ENCODE measurements around the gene PLCL2.

Gene PLCL2

GRCh38 chr3:17090280-17090983 is 205.7 kb downstream of the PLCL2 start:
- Histone ChIP-seq H3K9ac (ENCODE audit: low read length) (no peak overlapping the region), H3K27ac (ENCODE audit: low read length) (no peak overlapping the region), H3F3A (ENCODE audit: insufficient read depth, low read length) (no peaks in the 10 kb centered on the region), H3K4me3 (ENCODE audit: low read length) (no peak overlapping the region), H2AFZ (ENCODE audit: low read length) (no peak overlapping the region), H3K36me3 (replicated peaks; ENCODE audit: insufficient read depth, low read length) (no peaks in the 10 kb centered on the region), H4K20me1 (ENCODE audit: insufficient read depth, low read length) (no peaks in the 10 kb centered on the region), H3K27me3 (replicated peaks; ENCODE audit: insufficient read depth, low read length) (no peaks in the 10 kb centered on the region), H3K9me3 (replicated peaks; ENCODE audit: insufficient read depth, low read length) (no peaks in the 10 kb centered on the region), H3K9me2 (replicated peaks; ENCODE audit: insufficient read depth, low read length) (no peaks in the 10 kb centered on the region), H3K79me2 (ENCODE audit: low read length) (no peaks in the 10 kb centered on the region), H3K4me2 (ENCODE audit: low read depth, low read length) (no peak overlapping the region), H3K4me1 (ENCODE audit: low read length) (no peaks in the 10 kb centered on the region)
- no peak for DNase-seq
- TF ChIP-seq, protein P1, sequence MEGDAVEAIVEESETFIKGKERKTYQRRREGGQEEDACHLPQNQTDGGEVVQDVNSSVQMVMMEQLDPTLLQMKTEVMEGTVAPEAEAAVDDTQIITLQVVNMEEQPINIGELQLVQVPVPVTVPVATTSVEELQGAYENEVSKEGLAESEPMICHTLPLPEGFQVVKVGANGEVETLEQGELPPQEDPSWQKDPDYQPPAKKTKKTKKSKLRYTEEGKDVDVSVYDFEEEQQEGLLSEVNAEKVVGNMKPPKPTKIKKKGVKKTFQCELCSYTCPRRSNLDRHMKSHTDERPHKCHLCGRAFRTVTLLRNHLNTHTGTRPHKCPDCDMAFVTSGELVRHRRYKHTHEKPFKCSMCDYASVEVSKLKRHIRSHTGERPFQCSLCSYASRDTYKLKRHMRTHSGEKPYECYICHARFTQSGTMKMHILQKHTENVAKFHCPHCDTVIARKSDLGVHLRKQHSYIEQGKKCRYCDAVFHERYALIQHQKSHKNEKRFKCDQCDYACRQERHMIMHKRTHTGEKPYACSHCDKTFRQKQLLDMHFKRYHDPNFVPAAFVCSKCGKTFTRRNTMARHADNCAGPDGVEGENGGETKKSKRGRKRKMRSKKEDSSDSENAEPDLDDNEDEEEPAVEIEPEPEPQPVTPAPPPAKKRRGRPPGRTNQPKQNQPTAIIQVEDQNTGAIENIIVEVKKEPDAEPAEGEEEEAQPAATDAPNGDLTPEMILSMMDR (IDR thresholded peaks at IDR 0.05; ENCODE audit: low read length) = no peak
- no peak for TF ChIP-seq EZH2 (optimal IDR thresholded peaks at IDR 0.05; ENCODE audit: low read depth, low read length)
- TF ChIP-seq EZH2phosphoT487 (IDR thresholded peaks at IDR 0.05; ENCODE audit: low read length) = no peak

GRCh38 chr3:17091910-17092582 is 207.3 kb downstream of the PLCL2 start:
- no peaks in the 10 kb centered on the region for H3K79me2 ChIP-seq (ENCODE audit: low read length)

GRCh38 chr3:17092583-17092933 is 207.8 kb downstream of the PLCL2 start:
- Histone ChIP-seq H3K9me2 (replicated peaks; ENCODE audit: insufficient read depth, low read length) (no peaks in the 10 kb centered on the region), H3K4me2 (ENCODE audit: low read depth, low read length) (no peak overlapping the region), H3K9me3 (replicated peaks; ENCODE audit: insufficient read depth, low read length) (no peaks in the 10 kb centered on the region), H3K9ac (ENCODE audit: low read length) (no peak overlapping the region), H3K4me3 (ENCODE audit: low read length) (no peak overlapping the region), H2AFZ (ENCODE audit: low read length) (no peak overlapping the region), H4K20me1 (ENCODE audit: insufficient read depth, low read length) (no peaks in the 10 kb centered on the region), H3K36me3 (replicated peaks; ENCODE audit: insufficient read depth, low read length) (no peaks in the 10 kb centered on the region), H3K27me3 (replicated peaks; ENCODE audit: insufficient read depth, low read length) (no peaks in the 10 kb centered on the region), H3F3A (ENCODE audit: insufficient read depth, low read length) (no peaks in the 10 kb centered on the region), H3K79me2 (ENCODE audit: low read length) (no peaks in the 10 kb centered on the region), H3K4me1 (ENCODE audit: low read length) (no peaks in the 10 kb centered on the region), H3K27ac (ENCODE audit: low read length) (no peak overlapping the region)
- DNase-seq = no peak
- TF ChIP-seq EZH2 (optimal IDR thresholded peaks at IDR 0.05; ENCODE audit: low read depth, low read length) (no peak), EZH2phosphoT487 (IDR thresholded peaks at IDR 0.05; ENCODE audit: low read length) (no peak)
- TF ChIP-seq, protein P1 (IDR thresholded peaks at IDR 0.05; ENCODE audit: low read length) = no peak

More at GRCh38 chr3:17091910-17092582, 207.3 kb downstream of the PLCL2 start:
- Histone ChIP-seq H3K9ac (ENCODE audit: low read length) (no peak overlapping the region), H3K4me1 (ENCODE audit: low read length) (no peaks in the 10 kb centered on the region), H3K4me3 (ENCODE audit: low read length) (no peak overlapping the region), H3K36me3 (replicated peaks; ENCODE audit: insufficient read depth, low read length) (no peaks in the 10 kb centered on the region), H3F3A (ENCODE audit: insufficient read depth, low read length) (no peaks in the 10 kb centered on the region), H4K20me1 (ENCODE audit: insufficient read depth, low read length) (no peaks in the 10 kb centered on the region), H3K27ac (ENCODE audit: low read length) (no peak overlapping the region), H3K4me2 (ENCODE audit: low read depth, low read length) (no peak overlapping the region), H3K9me2 (replicated peaks; ENCODE audit: insufficient read depth, low read length) (no peaks in the 10 kb centered on the region), H2AFZ (ENCODE audit: low read length) (no peak overlapping the region), H3K27me3 (replicated peaks; ENCODE audit: insufficient read depth, low read length) (no peaks in the 10 kb centered on the region), H3K9me3 (replicated peaks; ENCODE audit: insufficient read depth, low read length) (no peaks in the 10 kb centered on the region)
- TF ChIP-seq EZH2 (optimal IDR thresholded peaks at IDR 0.05; ENCODE audit: low read depth, low read length) (no peak), EZH2phosphoT487 (IDR thresholded peaks at IDR 0.05; ENCODE audit: low read length) (no peak)
- TF ChIP-seq, protein P1 (IDR thresholded peaks at IDR 0.05; ENCODE audit: low read length) = no peak
- no peak for DNase-seq
